ENCODE data around the gene SNCAIP.

DNA sequence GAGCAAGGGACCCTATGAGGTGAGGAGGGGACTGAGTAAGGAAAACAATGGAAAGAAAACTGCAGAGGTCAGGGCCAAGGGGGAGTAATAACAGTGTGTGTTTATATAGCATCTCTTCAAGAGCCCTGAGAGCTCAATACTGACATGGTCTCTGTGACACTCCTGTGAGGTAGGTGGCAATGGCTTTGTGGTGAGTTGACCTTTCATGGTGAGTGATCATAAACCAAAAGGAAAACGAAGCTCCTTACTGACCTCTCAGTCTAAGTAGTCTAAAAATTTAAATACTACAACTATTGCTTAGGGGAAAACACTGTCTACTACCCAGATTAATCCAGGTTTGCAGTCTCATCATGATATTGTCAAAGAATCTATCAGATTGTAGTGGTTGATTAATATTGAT lies 130.9 kb downstream of the SNCAIP start:
- TF ChIP-seq, protein P1, sequence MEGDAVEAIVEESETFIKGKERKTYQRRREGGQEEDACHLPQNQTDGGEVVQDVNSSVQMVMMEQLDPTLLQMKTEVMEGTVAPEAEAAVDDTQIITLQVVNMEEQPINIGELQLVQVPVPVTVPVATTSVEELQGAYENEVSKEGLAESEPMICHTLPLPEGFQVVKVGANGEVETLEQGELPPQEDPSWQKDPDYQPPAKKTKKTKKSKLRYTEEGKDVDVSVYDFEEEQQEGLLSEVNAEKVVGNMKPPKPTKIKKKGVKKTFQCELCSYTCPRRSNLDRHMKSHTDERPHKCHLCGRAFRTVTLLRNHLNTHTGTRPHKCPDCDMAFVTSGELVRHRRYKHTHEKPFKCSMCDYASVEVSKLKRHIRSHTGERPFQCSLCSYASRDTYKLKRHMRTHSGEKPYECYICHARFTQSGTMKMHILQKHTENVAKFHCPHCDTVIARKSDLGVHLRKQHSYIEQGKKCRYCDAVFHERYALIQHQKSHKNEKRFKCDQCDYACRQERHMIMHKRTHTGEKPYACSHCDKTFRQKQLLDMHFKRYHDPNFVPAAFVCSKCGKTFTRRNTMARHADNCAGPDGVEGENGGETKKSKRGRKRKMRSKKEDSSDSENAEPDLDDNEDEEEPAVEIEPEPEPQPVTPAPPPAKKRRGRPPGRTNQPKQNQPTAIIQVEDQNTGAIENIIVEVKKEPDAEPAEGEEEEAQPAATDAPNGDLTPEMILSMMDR (IDR thresholded peaks at IDR 0.05; ENCODE audit: insufficient read depth, low read length): no peak
- TF ChIP-seq GABPA (IDR thresholded peaks at IDR 0.05; ENCODE audit: low read depth) (no peak), POLR2AphosphoS5 (IDR thresholded peaks at IDR 0.05; ENCODE audit: low read depth) (no peak)
